Midbrain (tissue), 1 donor: ENCODE data around the gene SORCS3.

Experiments used
- DNase-seq: peaks from one replicate; lab custom pipeline; 2025; lab: John Stamatoyannopoulos, UW

Gene SORCS3

GRCh38 chr10:105266966-105267539 is 626.0 kb downstream of the SORCS3 start:
- DNase-seq = no peak

- DNase-seq = no peak
Measured at GRCh38 chr10:105268961-105269360, 627.9 kb downstream of the SORCS3 start.

DNA sequence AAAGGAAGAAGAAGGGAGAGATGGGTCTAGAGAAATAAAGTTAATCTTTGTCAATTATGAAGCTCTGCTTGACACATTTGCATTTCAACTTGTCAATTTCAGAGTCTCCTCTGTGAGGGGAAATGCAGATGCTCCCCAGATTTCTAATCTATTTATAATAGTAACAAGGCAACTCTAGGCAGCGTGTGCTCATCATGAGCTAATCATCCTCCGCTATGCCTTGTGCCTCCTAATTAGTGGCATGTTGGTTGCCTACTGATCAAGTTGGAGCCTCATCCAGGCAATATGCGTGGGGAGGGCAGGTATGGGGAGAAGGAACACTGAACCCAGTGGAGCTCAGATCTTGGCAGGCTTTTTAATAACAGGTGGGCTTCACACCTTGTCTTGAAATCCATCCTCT is 628.6 kb downstream of the SORCS3 start:
- DNase-seq = no peak

DNA sequence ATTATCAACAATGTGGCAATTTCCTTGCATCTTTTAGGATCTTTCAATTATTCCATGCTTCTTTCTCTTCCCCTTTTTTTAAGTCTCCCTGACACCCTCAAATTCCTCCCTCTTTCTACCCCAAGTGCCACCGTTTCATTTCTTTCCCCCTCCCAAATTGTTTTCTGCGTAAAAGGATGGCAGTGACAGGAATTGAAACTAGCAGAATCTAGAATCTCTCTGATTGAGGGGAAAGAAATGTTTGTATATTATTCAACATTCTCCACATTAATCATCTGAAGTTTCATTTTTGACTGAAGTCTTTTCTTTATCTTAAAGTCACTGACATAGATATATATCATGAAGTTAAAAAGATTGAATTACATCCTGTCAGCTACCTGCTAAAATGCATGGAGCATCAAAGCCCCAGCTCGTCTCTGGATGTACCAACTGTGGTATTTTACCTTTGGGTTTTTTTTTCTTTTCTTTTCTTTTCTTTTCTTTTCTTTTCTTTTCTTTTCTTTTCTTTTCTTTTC is 633.5 kb downstream of the SORCS3 start:
- DNase-seq = no peak

- no peak for DNase-seq
Measured at GRCh38 chr10:105278439-105278838, 637.3 kb downstream of the SORCS3 start.

DNA sequence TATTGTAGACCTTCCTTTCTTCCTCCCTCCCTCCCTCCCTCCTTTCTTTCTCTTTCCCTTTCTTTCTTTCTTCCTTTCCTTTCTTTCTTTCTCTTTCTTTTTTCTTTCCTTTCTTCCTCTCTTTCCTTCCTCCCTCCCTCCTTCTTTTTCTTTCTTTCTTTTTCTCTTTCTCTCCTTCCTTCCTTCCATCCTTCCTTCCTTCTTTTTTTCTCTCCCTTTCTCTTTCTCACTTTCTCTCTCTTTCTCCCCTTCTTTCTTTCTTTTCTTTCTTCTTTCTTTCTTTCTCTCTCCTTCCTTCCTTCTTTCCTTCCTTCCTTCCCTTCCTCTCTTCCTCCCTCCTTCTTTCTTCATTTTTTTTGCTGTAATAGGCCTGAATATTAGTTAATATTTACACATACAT is 638.0 kb downstream of the SORCS3 start:
- no peak for DNase-seq

DNA sequence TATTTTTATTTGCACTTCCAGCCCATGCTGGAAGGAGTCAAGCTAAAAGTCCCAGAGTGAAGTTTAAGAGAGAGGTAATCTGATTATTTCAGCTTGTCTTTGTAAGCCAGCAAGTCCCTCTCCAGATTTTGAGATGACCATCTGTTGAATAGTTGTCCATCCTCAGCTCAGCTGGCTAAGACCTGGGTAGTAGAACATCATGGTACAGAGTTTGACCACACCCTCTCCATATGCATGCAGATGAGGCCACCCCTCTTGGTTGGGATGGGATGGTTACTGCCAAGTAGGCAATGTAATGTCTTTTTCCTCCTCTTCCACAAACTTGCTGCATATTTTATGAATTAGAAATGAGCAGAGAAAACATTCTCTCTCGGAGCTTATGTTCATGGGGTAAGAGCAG is 639.8 kb downstream of the SORCS3 start:
- DNase-seq = no peak

GRCh38 chr10:105284476-105285215 is 643.6 kb downstream of the SORCS3 start:
- no peak for DNase-seq

GRCh38 chr10:105288026-105288425 is 646.9 kb downstream of the SORCS3 start:
- DNase-seq = no peak

- DNase-seq = no peak
Measured at GRCh38 chr10:105288613-105289012, 647.5 kb downstream of the SORCS3 start.

GRCh38 chr10:105291571-105291970 is 650.5 kb downstream of the SORCS3 start:
- DNase-seq = no peak

DNA sequence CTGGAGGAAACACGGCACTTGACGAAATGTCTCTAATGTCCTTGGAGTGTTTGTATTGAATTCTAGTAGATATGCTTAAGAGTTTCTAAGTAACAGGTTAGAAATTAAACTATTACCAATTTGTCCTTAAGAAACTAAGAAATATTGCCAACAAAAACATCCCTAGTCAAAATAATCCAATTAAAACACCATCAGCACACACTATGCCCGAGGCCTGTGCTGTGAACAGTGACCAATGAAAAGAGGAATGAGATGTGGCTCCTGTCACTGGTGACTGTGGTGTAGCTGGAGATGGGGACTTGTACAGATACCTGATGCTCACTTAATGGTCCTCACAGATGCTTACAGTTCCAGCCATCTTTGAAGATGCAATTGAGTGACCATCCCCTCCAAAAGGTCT is 651.1 kb downstream of the SORCS3 start:
- DNase-seq = no peak
